Kidney tubule cell (primary cell): ENCODE data around the gene DNAJC13.
A peak's percentile ranks its signal among the peaks of the same experiment; 100 is the strongest.

Source experiments
- DNase-seq: peaks from one replicate; pipeline ENCODE4 v3.0.0-alpha.2; 2018; ENCODE audit warnings: low spot score

Gene DNAJC13

GRCh38 chr3:132461544-132461943 lies 44.2 kb downstream of the DNAJC13 start:
- no peak for DNase-seq

- no peak for DNase-seq
Observed at GRCh38 chr3:132464066-132464465, 46.8 kb downstream of the DNAJC13 start.

- DNase-seq: no peak
Observed at GRCh38 chr3:132469326-132469725, 52.0 kb downstream of the DNAJC13 start.

- DNase-seq: no peak
Observed at GRCh38 chr3:132486099-132486498, 68.8 kb downstream of the DNAJC13 start.

GRCh38 chr3:132488151-132488550 lies 70.8 kb downstream of the DNAJC13 start:
- no peak for DNase-seq

- no peak for DNase-seq
Observed at GRCh38 chr3:132499071-132499470, 81.8 kb downstream of the DNAJC13 start.

- no peak for DNase-seq
Observed at GRCh38 chr3:132503559-132503958, 86.3 kb downstream of the DNAJC13 start.

- no peak for DNase-seq
Observed at GRCh38 chr3:132504375-132504933, 87.2 kb downstream of the DNAJC13 start.

GRCh38 chr3:132507657-132508056 lies 90.4 kb downstream of the DNAJC13 start:
- DNase-seq: peak; percentile 71

GRCh38 chr3:132509096-132509495 lies 91.8 kb downstream of the DNAJC13 start:
- DNase-seq: peak; percentile 24

- no peak for DNase-seq
Observed at GRCh38 chr3:132509506-132509905, 92.2 kb downstream of the DNAJC13 start.

- DNase-seq: no peak
Observed at GRCh38 chr3:132513057-132513456, 95.8 kb downstream of the DNAJC13 start.

GRCh38 chr3:132517311-132517710 lies 100.0 kb downstream of the DNAJC13 start:
- DNase-seq: no peak

- no peak for DNase-seq
Observed at GRCh38 chr3:132519914-132520313, 102.6 kb downstream of the DNAJC13 start.

GRCh38 chr3:132521901-132522300 lies 104.6 kb downstream of the DNAJC13 start:
- no peak for DNase-seq

GRCh38 chr3:132522353-132522752 lies 105.1 kb downstream of the DNAJC13 start:
- DNase-seq: no peak

GRCh38 chr3:132530624-132531023 lies 113.3 kb downstream of the DNAJC13 start:
- DNase-seq: no peak

- peak; percentile 79 for DNase-seq
Observed at GRCh38 chr3:132535575-132536441, 118.5 kb downstream of the DNAJC13 start.

GRCh38 chr3:132536442-132537153 lies 119.3 kb downstream of the DNAJC13 start:
- no peak for DNase-seq

- no peak for DNase-seq
Observed at GRCh38 chr3:132537297-132537696, 120.0 kb downstream of the DNAJC13 start.

- peak; percentile 8 for DNase-seq
Observed at GRCh38 chr3:132538072-132538471, 120.8 kb downstream of the DNAJC13 start.

- no peak for DNase-seq
Observed at GRCh38 chr3:132539681-132540080, 122.4 kb downstream of the DNAJC13 start.

GRCh38 chr3:132542577-132542976 lies 125.3 kb downstream of the DNAJC13 start:
- no peak for DNase-seq
